Jurkat, Clone E6-1 (cell line): ENCODE data around the gene GMCL1. TPM values are rescaled to one million over a fixed set of nuclear protein-coding genes. Genes with fewer than 3 reads are reported as not detected.

ENCODE experiments used
- DNase-seq: peaks from one replicate; pipeline ENCODE4 v3.0.0-alpha.2; 2011; ENCODE audit warnings: low read depth, low spot score
- H3K4me3 ChIP-seq: 2 replicates; pipeline ENCODE4 v1.5.1; 2011; ENCODE audit warnings: mild to moderate bottlenecking, low read length, control low read depth, moderate library complexity
- polyA plus RNA-seq: library from polyadenylated mRNA; unstranded; fragments of >200 nt; gene quantifications from one replicate; pipeline ENCODE4 v1.2.1, GENCODE V29; 2012; ENCODE audit warnings: missing spikeins; ENCODE audit not compliant: insufficient read length, insufficient read depth

GMCL1 gene, protein sequence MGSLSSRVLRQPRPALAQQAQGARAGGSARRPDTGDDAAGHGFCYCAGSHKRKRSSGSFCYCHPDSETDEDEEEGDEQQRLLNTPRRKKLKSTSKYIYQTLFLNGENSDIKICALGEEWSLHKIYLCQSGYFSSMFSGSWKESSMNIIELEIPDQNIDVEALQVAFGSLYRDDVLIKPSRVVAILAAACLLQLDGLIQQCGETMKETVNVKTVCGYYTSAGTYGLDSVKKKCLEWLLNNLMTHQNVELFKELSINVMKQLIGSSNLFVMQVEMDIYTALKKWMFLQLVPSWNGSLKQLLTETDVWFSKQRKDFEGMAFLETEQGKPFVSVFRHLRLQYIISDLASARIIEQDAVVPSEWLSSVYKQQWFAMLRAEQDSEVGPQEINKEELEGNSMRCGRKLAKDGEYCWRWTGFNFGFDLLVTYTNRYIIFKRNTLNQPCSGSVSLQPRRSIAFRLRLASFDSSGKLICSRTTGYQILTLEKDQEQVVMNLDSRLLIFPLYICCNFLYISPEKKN
- polyA plus RNA-seq, result 26.0 TPM

DNA sequence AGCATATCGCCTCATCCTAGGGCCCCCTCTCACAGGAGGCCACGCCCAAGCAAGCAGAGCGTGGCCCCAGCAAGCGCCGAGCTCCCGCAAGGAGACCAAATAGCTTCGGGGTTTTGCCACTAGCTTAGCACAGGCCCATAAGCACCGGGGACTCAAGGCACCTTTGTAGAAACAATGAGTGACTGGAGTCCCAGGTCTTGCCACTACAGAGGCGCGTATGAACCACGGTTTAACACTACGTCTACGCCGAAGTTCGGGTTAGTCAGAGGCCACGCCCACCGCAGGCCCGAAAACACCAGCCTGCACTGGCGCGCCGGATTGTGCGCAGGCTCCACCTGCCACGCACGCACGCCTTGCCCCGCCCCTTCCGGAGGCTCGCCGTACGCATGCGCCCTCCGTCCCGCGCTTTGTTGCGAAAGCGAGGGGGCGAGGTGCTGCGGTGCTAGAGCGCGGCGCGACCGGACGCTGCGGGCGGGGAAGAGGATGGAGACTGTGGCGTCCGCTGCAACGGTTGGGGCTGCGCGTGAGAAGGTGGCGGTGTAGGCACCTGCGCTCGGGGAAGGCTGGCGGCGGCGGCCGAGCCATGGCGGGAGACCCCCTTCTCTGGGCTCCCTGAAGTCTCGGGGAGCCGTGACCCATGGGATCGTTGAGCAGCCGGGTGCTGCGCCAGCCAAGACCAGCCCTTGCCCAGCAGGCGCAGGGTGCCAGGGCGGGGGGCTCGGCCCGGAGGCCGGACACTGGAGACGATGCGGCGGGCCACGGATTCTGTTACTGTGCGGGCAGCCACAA is at the start of gene GMCL1:
Gene GMCL1, plus strand, starts transcription at position 405 of the 789 bp plus-strand sequence. Its CDS starts 233 bp downstream, at position 638.
- peak within 1 kb of the TSS; percentile 85 for H3K4me3 ChIP-seq

DNA sequence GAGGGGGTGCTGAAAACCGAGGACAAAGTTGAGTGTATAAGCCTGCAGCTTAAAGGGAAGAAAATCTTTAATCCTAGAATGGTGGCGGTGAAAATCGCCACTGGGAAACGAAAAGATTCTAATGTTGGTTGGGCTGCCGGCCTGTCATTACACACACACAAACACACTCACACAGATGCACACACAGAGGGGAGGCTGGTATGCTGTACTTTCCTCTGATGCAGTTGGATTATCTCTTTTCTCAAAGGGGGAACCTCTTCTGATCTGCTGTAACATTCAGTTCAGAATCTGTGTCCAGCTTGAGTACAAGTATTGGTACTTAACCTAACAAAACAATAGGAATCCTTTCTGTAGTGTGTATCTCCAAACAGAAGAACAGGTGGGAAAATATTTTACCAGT is 48.5 kb upstream of the GMCL1 start:
- DNase-seq, result no peak
- no peak overlapping the region for H3K4me3 ChIP-seq

More for the DNA sequence above, at the start of gene GMCL1:
- DNase-seq, result peak; percentile 95

GRCh38 chr2:69781321-69782248 is 47.9 kb upstream of the GMCL1 start:
- no peak overlapping the region for H3K4me3 ChIP-seq
- no peak for DNase-seq

GRCh38 chr2:69784228-69784627 is 45.2 kb upstream of the GMCL1 start:
- H3K4me3 ChIP-seq, result no peak overlapping the region

GRCh38 chr2:69785358-69785757 is 44.1 kb upstream of the GMCL1 start:
- DNase-seq, result no peak
- H3K4me3 ChIP-seq, result no peak overlapping the region

More at GRCh38 chr2:69784228-69784627, 45.2 kb upstream of the GMCL1 start:
- no peak for DNase-seq

- no peak for DNase-seq
These were observed 43.4 kb upstream of the GMCL1 start for GRCh38 chr2:69786052-69786560.

DNA sequence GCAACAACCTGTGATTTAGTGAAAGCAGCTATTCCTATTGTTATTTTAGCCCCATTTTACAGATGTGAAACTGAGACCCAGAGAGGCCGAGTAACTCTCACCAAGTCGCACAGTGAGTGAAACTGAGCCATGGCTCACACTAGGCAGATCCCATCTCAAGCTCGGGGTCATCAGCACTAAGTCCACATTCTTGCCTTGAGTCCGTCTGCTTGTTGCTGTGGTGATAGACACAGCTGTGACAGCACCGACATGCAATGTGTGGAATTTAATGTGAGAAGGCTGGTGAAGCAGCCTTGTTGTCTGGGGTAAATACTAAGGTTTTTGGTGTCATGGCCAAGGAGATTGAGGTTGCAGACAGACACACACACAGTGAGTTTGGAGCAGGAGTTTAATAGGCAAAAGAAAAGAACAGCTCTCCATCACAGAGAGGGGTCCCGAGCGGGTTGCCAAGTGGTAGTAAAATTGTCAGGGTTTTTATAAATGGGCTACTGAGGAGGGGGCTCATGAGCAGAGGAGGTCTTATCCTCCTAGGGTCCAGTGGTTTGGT is 40.2 kb upstream of the GMCL1 start:
- DNase-seq, result no peak
- H3K4me3 ChIP-seq, result no peak overlapping the region

More at GRCh38 chr2:69786052-69786560, 43.4 kb upstream of the GMCL1 start:
- H3K4me3 ChIP-seq, result no peak overlapping the region

DNA sequence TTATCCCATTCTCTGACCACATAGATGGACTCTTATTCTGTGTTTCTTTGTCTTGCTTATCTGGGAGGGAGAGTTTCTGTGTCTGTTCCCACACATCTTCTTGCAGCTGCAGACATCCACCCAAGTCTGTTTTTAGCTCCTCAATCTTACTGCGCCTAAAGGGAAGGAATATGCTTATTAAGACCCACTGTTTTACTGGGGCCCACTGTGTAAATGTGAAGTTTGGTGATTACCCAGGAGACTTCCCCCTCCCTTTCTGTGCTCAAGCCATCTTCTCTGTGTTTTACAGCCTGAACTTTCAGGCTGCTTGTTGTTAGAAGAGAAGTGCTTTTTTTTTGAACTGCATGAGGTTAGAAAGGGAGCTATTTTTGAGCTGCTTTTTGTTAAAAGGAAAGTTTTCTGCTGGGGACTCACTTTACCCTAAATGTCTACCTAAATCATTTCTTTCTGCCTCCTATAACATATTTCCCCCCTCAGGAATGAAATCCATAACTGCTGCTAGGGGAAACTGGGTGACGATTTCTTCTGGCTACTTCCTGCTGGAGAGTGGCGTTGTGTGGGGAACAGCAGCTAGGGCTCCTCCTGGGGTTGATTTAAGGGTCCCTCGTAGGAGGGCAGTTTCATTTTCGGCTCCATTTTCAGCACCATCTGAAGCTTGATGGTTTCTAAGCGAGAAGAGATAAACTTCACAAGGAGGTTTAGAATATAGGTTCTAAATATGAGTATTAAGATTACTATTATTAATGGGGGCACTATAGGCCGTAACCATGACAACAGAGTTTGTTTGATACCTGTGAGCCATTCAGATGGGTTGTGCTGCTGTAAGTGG is 39.5 kb upstream of the GMCL1 start:
- H3K4me3 ChIP-seq, result no peak overlapping the region
- DNase-seq, result no peak

DNA sequence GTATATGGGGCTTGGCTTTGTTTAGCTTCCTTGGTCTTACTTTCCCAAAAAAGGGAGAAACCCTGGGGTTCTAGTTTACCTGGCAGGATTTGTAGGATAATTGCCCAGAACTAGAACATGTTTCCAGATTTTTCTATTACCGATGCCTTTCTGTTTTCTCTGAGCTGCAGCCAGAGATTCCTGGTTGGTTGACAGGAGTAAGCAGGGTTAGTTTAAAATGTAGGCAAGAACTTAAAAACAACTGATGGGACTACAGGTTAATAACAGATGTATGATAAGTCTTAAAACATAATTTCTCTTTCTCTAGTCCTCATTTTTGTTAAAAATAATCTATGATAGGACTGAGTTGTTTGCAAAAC is 38.9 kb upstream of the GMCL1 start:
- DNase-seq, result no peak

DNA sequence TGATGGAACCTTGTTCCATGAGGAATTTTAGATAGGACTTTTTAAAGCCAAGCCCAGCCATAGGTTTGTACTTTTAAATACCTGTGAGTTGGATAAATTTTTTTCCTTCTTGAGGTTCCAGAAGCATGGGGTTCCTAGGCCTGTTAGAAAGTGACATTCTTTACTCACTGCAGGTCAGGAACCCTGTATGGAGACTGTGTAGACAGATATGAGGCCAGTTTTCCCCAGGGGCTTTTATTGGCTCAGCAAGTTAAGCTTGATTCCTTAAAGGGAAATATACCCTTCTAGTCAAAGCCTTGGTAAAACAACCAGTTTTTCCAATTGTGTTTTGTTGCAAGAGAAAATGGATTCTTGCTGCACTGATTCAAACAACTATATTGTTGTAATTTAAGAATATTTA is 38.4 kb upstream of the GMCL1 start:
- no peak overlapping the region for H3K4me3 ChIP-seq
- DNase-seq, result no peak

More for the DNA sequence above, 38.9 kb upstream of the GMCL1 start:
- no peak overlapping the region for H3K4me3 ChIP-seq

- no peak overlapping the region for H3K4me3 ChIP-seq
- DNase-seq, result no peak
These were observed 33.3 kb upstream of the GMCL1 start for GRCh38 chr2:69796174-69796573.

- DNase-seq, result no peak
- H3K4me3 ChIP-seq, result no peak overlapping the region
These were observed 32.2 kb upstream of the GMCL1 start for GRCh38 chr2:69797235-69797634.

DNA sequence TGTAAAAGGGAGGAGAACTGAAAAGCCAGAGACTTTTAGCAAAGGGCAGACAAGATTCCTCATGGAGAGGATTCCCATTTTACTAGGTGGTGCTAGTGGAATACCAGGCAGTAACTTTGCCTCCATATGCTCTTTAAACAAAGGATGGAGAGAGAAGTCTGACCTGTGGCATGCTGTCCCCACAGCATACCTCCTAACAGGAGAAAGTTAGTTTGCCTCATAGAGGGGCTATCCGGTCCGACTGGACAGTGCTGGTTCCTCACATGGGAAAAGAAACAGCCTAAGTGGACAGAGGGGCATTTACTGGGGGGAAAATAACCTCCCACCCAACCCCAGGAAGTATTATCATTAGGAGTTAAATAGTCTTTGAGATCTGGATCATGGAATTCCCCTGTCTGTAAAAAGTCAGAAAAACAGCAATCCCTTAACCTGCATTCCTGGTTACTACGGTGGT is 31.6 kb upstream of the GMCL1 start:
- H3K4me3 ChIP-seq, result no peak overlapping the region

GRCh38 chr2:69798290-69798908 is 31.1 kb upstream of the GMCL1 start:
- no peak overlapping the region for H3K4me3 ChIP-seq
- no peak for DNase-seq

More for the DNA sequence above, 31.6 kb upstream of the GMCL1 start:
- no peak for DNase-seq

- H3K4me3 ChIP-seq, result no peak overlapping the region; the same call in 1 of the 2 replicates
- DNase-seq, result peak; percentile 75
These were observed 30.4 kb upstream of the GMCL1 start for GRCh38 chr2:69798909-69799526.

- H3K4me3 ChIP-seq, result no peak overlapping the region
- DNase-seq, result no peak
These were observed 27.6 kb upstream of the GMCL1 start for GRCh38 chr2:69801745-69802290.
